Measurements from ENCODE around the gene CDH13.

The CDH13 gene

DNA sequence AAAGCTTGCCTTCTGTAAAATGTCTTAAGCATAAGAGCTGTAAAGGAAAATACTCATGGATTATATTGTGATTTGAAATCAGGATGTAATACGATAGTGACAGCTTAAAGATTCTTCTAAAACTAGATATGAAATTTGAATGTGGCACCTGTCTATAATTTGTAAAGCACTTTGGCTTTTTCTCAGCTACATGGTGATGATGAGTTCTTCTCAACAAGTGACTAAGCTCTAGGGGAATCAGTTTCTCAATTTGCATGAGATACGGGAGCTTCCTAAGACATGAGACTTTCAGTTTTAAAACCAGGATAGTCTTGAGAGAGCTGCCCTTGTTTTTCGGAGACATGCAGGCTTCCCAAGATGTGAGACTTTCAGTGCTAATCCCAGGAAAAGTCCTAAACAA lies 439.2 kb downstream of the CDH13 start:
- no peak overlapping the region for H3K14ac ChIP-seq (ENCODE audit: low read length)
- DNase-seq: no peak
- H2BK120ac ChIP-seq (ENCODE audit: insufficient read depth, low read length, poor library complexity): no peak overlapping the region

DNA sequence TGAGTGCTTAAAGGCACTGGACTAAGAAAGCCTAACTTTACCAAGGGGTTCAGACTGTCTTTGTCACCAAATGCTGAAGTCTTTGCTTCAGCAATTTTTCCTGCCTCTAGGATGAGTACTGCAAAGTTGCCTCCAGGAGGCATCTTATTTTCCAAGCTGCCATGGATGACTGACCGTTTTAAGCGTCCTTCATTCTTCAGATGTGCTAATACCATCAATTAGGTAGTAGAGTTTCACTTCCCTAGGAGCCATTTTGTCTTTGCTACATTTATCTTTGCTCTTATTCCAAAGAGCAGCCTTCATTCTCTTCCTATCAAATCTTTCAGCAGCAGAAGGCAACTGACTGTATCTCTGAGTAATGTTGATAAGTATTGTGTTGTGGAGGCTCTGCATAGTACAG lies 440.1 kb downstream of the CDH13 start:
- H3K4me1 ChIP-seq (ENCODE audit: control insufficient read depth in 1 of 2, insufficient read depth in 2 of 2, low read length in 2 of 2): no peaks in the 10 kb centered on the region
- H2BK120ac ChIP-seq (ENCODE audit: insufficient read depth, low read length, poor library complexity): no peak overlapping the region
- H4K12ac ChIP-seq (ENCODE audit: low read depth, low read length): no peak overlapping the region
- H3K23ac ChIP-seq (ENCODE audit: low read length): no peak overlapping the region
- H3K36me3 ChIP-seq (ENCODE audit: control insufficient read depth in 1 of 2, insufficient read depth in 2 of 2, low read length in 2 of 2): no peaks in the 10 kb centered on the region
- no peak overlapping the region for H2AK5ac ChIP-seq (ENCODE audit: low read length)
- H4K8ac ChIP-seq (ENCODE audit: low read depth, low read length): no peak overlapping the region
- no peak overlapping the region for H3K9ac ChIP-seq (ENCODE audit: low read length)
- H3K27ac ChIP-seq (ENCODE audit: low read depth, low read length): no peak overlapping the region
- no peak overlapping the region for H3K4ac ChIP-seq (ENCODE audit: low read depth, low read length)
- no peak overlapping the region for H3K18ac ChIP-seq (ENCODE audit: low read length)
- no peak overlapping the region for H2BK5ac ChIP-seq (ENCODE audit: low read depth, low read length, poor library complexity)
- no peaks in the 10 kb centered on the region for H3K9me3 ChIP-seq (ENCODE audit: insufficient read depth, low read depth, low read length)
- no peak overlapping the region for H3K4me3 ChIP-seq (ENCODE audit: low read depth, low read length)
- no peaks in the 10 kb centered on the region for H3K79me1 ChIP-seq (ENCODE audit: low read length)
- H2BK12ac ChIP-seq (ENCODE audit: low read length): no peak overlapping the region
- no peaks in the 10 kb centered on the region for H3K27me3 ChIP-seq (ENCODE audit: insufficient read depth, low read length)
- DNase-seq: no peak
- H3K79me2 ChIP-seq (ENCODE audit: control insufficient read depth, insufficient read depth, low read length, poor library complexity): no peaks in the 10 kb centered on the region
- H4K91ac ChIP-seq (ENCODE audit: low read depth, low read length): no peak overlapping the region
- H3K4me2 ChIP-seq (ENCODE audit: low read length): no peak overlapping the region
- H2AFZ ChIP-seq (ENCODE audit: insufficient read depth, low read length, poor library complexity): no peak overlapping the region
- no peak overlapping the region for H3K14ac ChIP-seq (ENCODE audit: low read length)
- no CpG with 5 or more reads among the region's 2 CpGs for WGBS (ENCODE audit: extremely low coverage, insufficient coverage, insufficient read length)

More for the DNA sequence above, 439.2 kb downstream of the CDH13 start:
- Histone ChIP-seq H3K9me3 (ENCODE audit: insufficient read depth, low read depth, low read length) (no peaks in the 10 kb centered on the region), H3K4me3 (ENCODE audit: low read depth, low read length) (no peak overlapping the region), H3K18ac (ENCODE audit: low read length) (no peak overlapping the region), H3K4ac (ENCODE audit: low read depth, low read length) (no peak overlapping the region), H3K27me3 (ENCODE audit: insufficient read depth, low read length) (no peaks in the 10 kb centered on the region), H2BK5ac (ENCODE audit: low read depth, low read length, poor library complexity) (no peak overlapping the region), H2AFZ (ENCODE audit: insufficient read depth, low read length, poor library complexity) (no peak overlapping the region), H3K23ac (ENCODE audit: low read length) (no peak overlapping the region), H3K4me1 (ENCODE audit: control insufficient read depth in 1 of 2, insufficient read depth in 2 of 2, low read length in 2 of 2) (no peaks in the 10 kb centered on the region), H3K4me2 (ENCODE audit: low read length) (no peak overlapping the region), H4K8ac (ENCODE audit: low read depth, low read length) (no peak overlapping the region), H4K91ac (ENCODE audit: low read depth, low read length) (no peak overlapping the region), H3K79me1 (ENCODE audit: low read length) (no peaks in the 10 kb centered on the region), H4K12ac (ENCODE audit: low read depth, low read length) (no peak overlapping the region), H3K36me3 (ENCODE audit: control insufficient read depth in 1 of 2, insufficient read depth in 2 of 2, low read length in 2 of 2) (no peaks in the 10 kb centered on the region), H3K79me2 (ENCODE audit: control insufficient read depth, insufficient read depth, low read length, poor library complexity) (no peaks in the 10 kb centered on the region), H3K9ac (ENCODE audit: low read length) (no peak overlapping the region), H3K27ac (ENCODE audit: low read depth, low read length) (no peak overlapping the region), H2BK12ac (ENCODE audit: low read length) (no peak overlapping the region), H2AK5ac (ENCODE audit: low read length) (no peak overlapping the region)
- no CpG with 5 or more reads among the region's 3 CpGs for WGBS (ENCODE audit: extremely low coverage, insufficient coverage, insufficient read length)

DNA sequence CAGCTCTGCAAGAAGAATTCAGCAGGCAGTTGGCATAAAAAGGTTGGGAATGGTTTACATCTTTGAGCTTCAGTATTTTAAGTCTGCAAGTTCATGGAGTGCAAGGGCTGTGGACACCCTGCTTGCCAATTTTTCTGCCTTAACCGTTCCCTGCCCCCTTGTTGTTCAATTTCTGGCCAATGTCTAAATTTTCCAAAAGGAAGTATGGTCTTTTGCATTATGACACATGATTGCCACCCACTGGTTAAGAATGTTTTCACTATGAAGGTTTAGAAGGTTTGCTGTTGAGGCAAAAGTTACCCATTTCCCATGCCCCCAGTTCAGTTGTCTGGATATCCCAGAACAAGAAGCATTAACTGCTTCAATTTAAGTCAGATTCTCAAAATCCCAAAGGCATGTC lies 441.9 kb downstream of the CDH13 start:
- Histone ChIP-seq H3K4me1 (ENCODE audit: control insufficient read depth in 1 of 2, insufficient read depth in 2 of 2, low read length in 2 of 2) (peaks cover 0 to 3% of the 10 kb centered on the region in 2 experiments), H3K4me3 (ENCODE audit: low read depth, low read length) (no peak overlapping the region), H3K18ac (ENCODE audit: low read length) (no peak overlapping the region), H3K4ac (ENCODE audit: low read depth, low read length) (no peak overlapping the region), H2BK12ac (ENCODE audit: low read length) (no peak overlapping the region), H3K79me1 (ENCODE audit: low read length) (no peaks in the 10 kb centered on the region), H3K27ac (ENCODE audit: low read depth, low read length) (no peak overlapping the region), H3K4me2 (ENCODE audit: low read length) (no peak overlapping the region), H2AFZ (ENCODE audit: insufficient read depth, low read length, poor library complexity) (no peak overlapping the region), H3K9me3 (ENCODE audit: insufficient read depth, low read depth, low read length) (no peaks in the 10 kb centered on the region), H3K36me3 (ENCODE audit: control insufficient read depth in 1 of 2, insufficient read depth in 2 of 2, low read length in 2 of 2) (no peaks in the 10 kb centered on the region), H2AK5ac (ENCODE audit: low read length) (no peak overlapping the region), H4K91ac (ENCODE audit: low read depth, low read length) (no peak overlapping the region), H3K27me3 (ENCODE audit: insufficient read depth, low read length) (no peaks in the 10 kb centered on the region), H2BK120ac (ENCODE audit: insufficient read depth, low read length, poor library complexity) (no peak overlapping the region), H4K12ac (ENCODE audit: low read depth, low read length) (no peak overlapping the region), H3K14ac (ENCODE audit: low read length) (no peak overlapping the region), H2BK5ac (ENCODE audit: low read depth, low read length, poor library complexity) (no peak overlapping the region), H3K9ac (ENCODE audit: low read length) (no peak overlapping the region), H4K8ac (ENCODE audit: low read depth, low read length) (no peak overlapping the region), H3K79me2 (ENCODE audit: control insufficient read depth, insufficient read depth, low read length, poor library complexity) (no peaks in the 10 kb centered on the region), H3K23ac (ENCODE audit: low read length) (no peak overlapping the region)
- WGBS (ENCODE audit: extremely low coverage, insufficient coverage, insufficient read length): no CpG with 5 or more reads among the region's 1 CpG
- no peak for DNase-seq

DNA sequence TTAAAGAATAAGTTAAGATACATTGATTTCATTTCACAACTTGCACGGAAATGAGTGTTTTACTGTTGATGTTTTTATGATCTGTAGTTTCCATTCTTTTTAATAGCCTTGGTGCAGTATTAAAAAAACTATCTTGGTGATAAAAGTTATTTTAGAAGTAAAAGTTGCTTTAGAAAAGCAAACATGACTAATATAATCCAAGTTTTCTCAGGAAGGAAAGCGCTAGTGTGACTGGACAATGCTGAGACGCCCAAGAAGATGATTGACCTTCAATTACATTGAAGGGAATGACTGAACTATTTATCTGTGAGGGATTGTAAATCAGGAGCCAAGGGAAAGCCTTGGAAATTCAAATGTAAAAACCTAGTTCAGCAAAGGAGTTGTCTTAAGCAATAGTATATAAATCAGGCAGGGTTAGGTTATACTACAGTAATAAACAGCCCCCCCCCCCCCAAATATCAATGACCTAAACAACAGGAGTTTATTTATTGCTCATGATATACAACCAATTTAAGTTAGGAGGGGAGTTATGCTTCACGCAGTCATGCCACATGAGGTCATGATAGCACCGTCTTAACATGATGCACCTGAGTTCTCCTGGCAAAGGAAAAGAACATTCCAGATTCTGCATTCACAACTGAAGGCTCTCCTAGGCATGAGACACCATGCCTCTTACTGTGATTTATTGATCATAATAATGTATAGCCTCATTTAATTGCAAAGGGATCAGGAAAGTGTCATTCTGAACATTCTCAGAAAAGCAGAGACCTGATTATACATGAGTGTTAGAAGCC lies 443.8 kb downstream of the CDH13 start:
- no peak overlapping the region for H3K4me2 ChIP-seq (ENCODE audit: low read length)
- H3K79me1 ChIP-seq (ENCODE audit: low read length): no peaks in the 10 kb centered on the region
- H3K4me1 ChIP-seq (ENCODE audit: control insufficient read depth in 1 of 2, insufficient read depth in 2 of 2, low read length in 2 of 2): peaks cover 0 to 3% of the 10 kb centered on the region in 2 experiments
- H3K18ac ChIP-seq (ENCODE audit: low read length): no peak overlapping the region
- H4K8ac ChIP-seq (ENCODE audit: low read depth, low read length): no peak overlapping the region
- H2BK5ac ChIP-seq (ENCODE audit: low read depth, low read length, poor library complexity): no peak overlapping the region
- no peak overlapping the region for H4K91ac ChIP-seq (ENCODE audit: low read depth, low read length)
- no peak overlapping the region for H3K27ac ChIP-seq (ENCODE audit: low read depth, low read length)
- H2BK12ac ChIP-seq (ENCODE audit: low read length): no peak overlapping the region
- no peaks in the 10 kb centered on the region for H3K36me3 ChIP-seq (ENCODE audit: control insufficient read depth in 1 of 2, insufficient read depth in 2 of 2, low read length in 2 of 2)
- no peaks in the 10 kb centered on the region for H3K79me2 ChIP-seq (ENCODE audit: control insufficient read depth, insufficient read depth, low read length, poor library complexity)
- no peaks in the 10 kb centered on the region for H3K27me3 ChIP-seq (ENCODE audit: insufficient read depth, low read length)
- no CpG with 5 or more reads among the region's 5 CpGs for whole genome bisulfite sequencing (ENCODE audit: extremely low coverage, insufficient coverage, insufficient read length)
- no peak overlapping the region for H2AFZ ChIP-seq (ENCODE audit: insufficient read depth, low read length, poor library complexity)
- H2BK120ac ChIP-seq (ENCODE audit: insufficient read depth, low read length, poor library complexity): no peak overlapping the region
- no peak overlapping the region for H3K4ac ChIP-seq (ENCODE audit: low read depth, low read length)
- H4K12ac ChIP-seq (ENCODE audit: low read depth, low read length): no peak overlapping the region
- no peak overlapping the region for H2AK5ac ChIP-seq (ENCODE audit: low read length)
- no peak overlapping the region for H3K4me3 ChIP-seq (ENCODE audit: low read depth, low read length)
- H3K14ac ChIP-seq (ENCODE audit: low read length): no peak overlapping the region
- no peaks in the 10 kb centered on the region for H3K9me3 ChIP-seq (ENCODE audit: insufficient read depth, low read depth, low read length)
- no peak overlapping the region for H3K9ac ChIP-seq (ENCODE audit: low read length)
- H3K23ac ChIP-seq (ENCODE audit: low read length): no peak overlapping the region
- no peak for DNase-seq

All from trophoblast cell (in vitro differentiated cells and primary cell).